HEK293 (cell line): Measurements from ENCODE around the gene BORCS6.

ENCODE experiments used
- CTCF ChIA-PET: fragments of 350-600 bp; formaldehyde crosslinking; extraction: SDS; loops from one replicate; lab custom pipeline; 2021; ENCODE audit warnings: antibody characterized with exemption; lab: Yijun Ruan, JAX
- POLR2A ChIA-PET: fragments of 300-600 bp; formaldehyde crosslinking; extraction: SDS; loops from one replicate; lab custom pipeline; 2020; ENCODE audit warnings: antibody characterized with exemption, inconsistent platforms; lab: Yijun Ruan, JAX
- H3K27ac ChIP-seq: fragments of 200-500 bp; sonication (Bioruptor generic); 2 replicates; pipeline ENCODE4 v1.5.1; 2014; ENCODE audit warnings: low read depth, low read length, control low read depth, inconsistent platforms; ENCODE audit errors: extremely low read depth
- H3K36me3 ChIP-seq, 2 experiments: fragments of 200-500 bp in 1 of 2; sonication (Bioruptor generic) in 1 of 2; 1 replicate in 1 of 2; 2 replicates in 1 of 2; pipeline ENCODE4 v1.5.1; 2014 to 2017; ENCODE audit warnings: inconsistent platforms in 2 of 2, low read length in 2 of 2; ENCODE audit not compliant: control insufficient read depth in 2 of 2, insufficient read depth in 1 of 2
- H3K4me1 ChIP-seq: fragments of 200-500 bp; sonication (Bioruptor generic); 2 replicates; pipeline ENCODE4 v1.5.1; 2014; ENCODE audit warnings: mild to moderate bottlenecking, low read length, inconsistent platforms; ENCODE audit not compliant: control insufficient read depth, insufficient read depth
- H3K4me3 ChIP-seq: 2 replicates; pipeline ENCODE4 v1.5.1; 2011; ENCODE audit warnings: low read depth, mild to moderate bottlenecking, control low read depth, low read length, moderate library complexity
- H3K9me3 ChIP-seq: fragments of 200-500 bp; sonication (Bioruptor generic); 2 replicates; pipeline ENCODE4 v1.5.1; 2014; ENCODE audit warnings: low read depth, low read length, inconsistent platforms; ENCODE audit not compliant: control insufficient read depth, insufficient read depth
- GLIS1 ChIP-seq: fragments of 450-650 bp; formaldehyde crosslinking; IDR thresholded peaks from 2 replicates; pipeline ENCODE4 v1.5.1; 2016; ENCODE audit warnings: missing biosample characterization, missing genetic modification characterization
- GLIS2 ChIP-seq: fragments of 450-650 bp; formaldehyde crosslinking; IDR thresholded peaks from 2 replicates; pipeline ENCODE4 v1.5.1; 2016; ENCODE audit warnings: missing biosample characterization, missing genetic modification characterization
- HOXD13 ChIP-seq: sonication (generic); formaldehyde crosslinking; IDR thresholded peaks from 2 replicates; pipeline ENCODE4 v1.8.0; 2022; ENCODE audit warnings: missing genetic modification reagents, borderline replicate concordance
- KLF9 ChIP-seq: fragments of 450-650 bp; formaldehyde crosslinking; IDR thresholded peaks from 2 replicates; pipeline ENCODE4 v1.5.1; 2016; ENCODE audit warnings: missing biosample characterization, missing genetic modification characterization, low read depth
- SP3 ChIP-seq: fragments of 450-650 bp; formaldehyde crosslinking; IDR thresholded peaks from 2 replicates; pipeline ENCODE4 v1.5.1; 2016; ENCODE audit warnings: missing biosample characterization, missing genetic modification characterization
- ZBTB20 ChIP-seq: fragments of 450-650 bp; formaldehyde crosslinking; IDR thresholded peaks from 2 replicates; pipeline ENCODE4 v1.5.1; 2016; ENCODE audit warnings: missing biosample characterization, missing genetic modification characterization
- ZBTB48 ChIP-seq: fragments of 450-650 bp; formaldehyde crosslinking; IDR thresholded peaks from 2 replicates; pipeline ENCODE4 v1.5.1; 2016; ENCODE audit warnings: missing biosample characterization, missing genetic modification characterization
- ZBTB7A ChIP-seq: fragments of 450-650 bp; formaldehyde crosslinking; IDR thresholded peaks from 2 replicates; pipeline ENCODE4 v1.5.1; 2016; ENCODE audit warnings: low read depth, missing biosample characterization, missing genetic modification characterization
- ZNF146 ChIP-seq: fragments of 450-650 bp; formaldehyde crosslinking; IDR thresholded peaks from 2 replicates; pipeline ENCODE4 v1.5.1; 2016; ENCODE audit warnings: missing biosample characterization, missing genetic modification characterization
- ZNF202 ChIP-seq: fragments of 450-650 bp; formaldehyde crosslinking; IDR thresholded peaks from 2 replicates; pipeline ENCODE4 v1.5.1; 2016; ENCODE audit warnings: missing biosample characterization, missing genetic modification characterization, borderline replicate concordance
- ZNF23 ChIP-seq: fragments of 450-650 bp; formaldehyde crosslinking; IDR thresholded peaks from 2 replicates; pipeline ENCODE4 v1.5.1; 2016; ENCODE audit warnings: missing biosample characterization, missing genetic modification characterization, borderline replicate concordance
- ZNF26 ChIP-seq: fragments of 450-650 bp; formaldehyde crosslinking; IDR thresholded peaks from 2 replicates; pipeline ENCODE4 v1.5.1; 2016; ENCODE audit warnings: missing biosample characterization, missing genetic modification characterization
- ZNF391 ChIP-seq: fragments of 450-650 bp; formaldehyde crosslinking; IDR thresholded peaks from 2 replicates; pipeline ENCODE4 v1.5.1; 2016; ENCODE audit warnings: low read depth, missing biosample characterization, missing genetic modification characterization, borderline replicate concordance
- ZNF394 ChIP-seq: fragments of 450-650 bp; formaldehyde crosslinking; IDR thresholded peaks from 2 replicates; pipeline ENCODE4 v1.5.1; 2016; ENCODE audit warnings: missing biosample characterization, missing genetic modification characterization, mild to moderate bottlenecking, moderate library complexity, borderline replicate concordance
- ZNF433 ChIP-seq: fragments of 450-650 bp; formaldehyde crosslinking; IDR thresholded peaks from 2 replicates; pipeline ENCODE4 v1.5.1; 2016; ENCODE audit warnings: missing biosample characterization, missing genetic modification characterization, low read depth
- ZNF558 ChIP-seq: fragments of 450-650 bp; formaldehyde crosslinking; IDR thresholded peaks from 2 replicates; pipeline ENCODE4 v1.5.1; 2016; ENCODE audit warnings: missing biosample characterization, missing genetic modification characterization
- ZNF561 ChIP-seq: fragments of 450-650 bp; IDR thresholded peaks from 2 replicates; pipeline ENCODE4 v1.5.1; 2018; ENCODE audit warnings: missing biosample characterization, missing genetic modification characterization, borderline replicate concordance
- ZNF571 ChIP-seq: fragments of 450-650 bp; formaldehyde crosslinking; IDR thresholded peaks from 2 replicates; pipeline ENCODE4 v1.5.0; 2017; ENCODE audit warnings: missing biosample characterization, missing genetic modification characterization
- ZNF670 ChIP-seq: fragments of 450-650 bp; formaldehyde crosslinking; IDR thresholded peaks from 2 replicates; pipeline ENCODE4 v1.5.1; 2016; ENCODE audit warnings: missing biosample characterization, missing genetic modification characterization, low read depth
- ZNF692 ChIP-seq: fragments of 450-650 bp; formaldehyde crosslinking; IDR thresholded peaks from 2 replicates; pipeline ENCODE4 v1.5.1; 2016; ENCODE audit warnings: missing biosample characterization, missing genetic modification characterization
- ZSCAN16 ChIP-seq: fragments of 450-650 bp; formaldehyde crosslinking; IDR thresholded peaks from 2 replicates; pipeline ENCODE4 v1.5.1; 2016; ENCODE audit warnings: missing biosample characterization, missing genetic modification characterization
- ZSCAN23 ChIP-seq: fragments of 450-650 bp; formaldehyde crosslinking; IDR thresholded peaks from 2 replicates; pipeline ENCODE4 v1.5.1; 2016; ENCODE audit warnings: missing biosample characterization, missing genetic modification characterization
- TF ChIP-seq, protein P1 (sequence below): fragments of 450-650 bp; formaldehyde crosslinking; IDR thresholded peaks from 2 replicates; pipeline ENCODE4 v1.5.1; 2016; ENCODE audit warnings: missing biosample characterization, missing genetic modification characterization
- TF ChIP-seq, protein P2 (sequence below): fragments of 450-650 bp; formaldehyde crosslinking; IDR thresholded peaks from 2 replicates; pipeline ENCODE4 v1.5.1; 2017; ENCODE audit warnings: missing biosample characterization, missing genetic modification characterization
- TF ChIP-seq, protein P3 (sequence below): fragments of 450-650 bp; formaldehyde crosslinking; IDR thresholded peaks from 2 replicates; pipeline ENCODE4 v1.5.1; 2016; ENCODE audit warnings: missing biosample characterization, missing genetic modification characterization
- TF ChIP-seq, protein P4 (sequence below): fragments of 450-650 bp; formaldehyde crosslinking; IDR thresholded peaks from 2 replicates; pipeline ENCODE4 v1.5.1; 2016; ENCODE audit warnings: missing biosample characterization, missing genetic modification characterization, borderline replicate concordance

BORCS6 gene

GRCh38 chr17:8156246-8156992 is 33.6 kb downstream of the BORCS6 start (continued):
- TF ChIP-seq, protein P1, sequence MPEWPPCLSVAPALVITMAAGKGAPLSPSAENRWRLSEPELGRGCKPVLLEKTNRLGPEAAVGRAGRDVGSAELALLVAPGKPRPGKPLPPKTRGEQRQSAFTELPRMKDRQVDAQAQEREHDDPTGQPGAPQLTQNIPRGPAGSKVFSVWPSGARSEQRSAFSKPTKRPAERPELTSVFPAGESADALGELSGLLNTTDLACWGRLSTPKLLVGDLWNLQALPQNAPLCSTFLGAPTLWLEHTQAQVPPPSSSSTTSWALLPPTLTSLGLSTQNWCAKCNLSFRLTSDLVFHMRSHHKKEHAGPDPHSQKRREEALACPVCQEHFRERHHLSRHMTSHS (tag by site-specific recombination) = no peak
- TF ChIP-seq KLF9 (tag by site-specific recombination) (peak; percentile 99), HOXD13 (CRISPR knock-in tag) (no peak), ZNF670 (tag by site-specific recombination) (no peak), SP3 (tag by site-specific recombination) (peak; percentile 96), ZNF23 (tag by site-specific recombination) (no peak), ZSCAN16 (tag by site-specific recombination) (no peak), ZNF26 (no peak), ZNF571 (tag by site-specific recombination) (no peak)
- TF ChIP-seq, protein P2, sequence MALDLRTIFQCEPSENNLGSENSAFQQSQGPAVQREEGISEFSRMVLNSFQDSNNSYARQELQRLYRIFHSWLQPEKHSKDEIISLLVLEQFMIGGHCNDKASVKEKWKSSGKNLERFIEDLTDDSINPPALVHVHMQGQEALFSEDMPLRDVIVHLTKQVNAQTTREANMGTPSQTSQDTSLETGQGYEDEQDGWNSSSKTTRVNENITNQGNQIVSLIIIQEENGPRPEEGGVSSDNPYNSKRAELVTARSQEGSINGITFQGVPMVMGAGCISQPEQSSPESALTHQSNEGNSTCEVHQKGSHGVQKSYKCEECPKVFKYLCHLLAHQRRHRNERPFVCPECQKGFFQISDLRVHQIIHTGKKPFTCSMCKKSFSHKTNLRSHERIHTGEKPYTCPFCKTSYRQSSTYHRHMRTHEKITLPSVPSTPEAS = no peak

DNA sequence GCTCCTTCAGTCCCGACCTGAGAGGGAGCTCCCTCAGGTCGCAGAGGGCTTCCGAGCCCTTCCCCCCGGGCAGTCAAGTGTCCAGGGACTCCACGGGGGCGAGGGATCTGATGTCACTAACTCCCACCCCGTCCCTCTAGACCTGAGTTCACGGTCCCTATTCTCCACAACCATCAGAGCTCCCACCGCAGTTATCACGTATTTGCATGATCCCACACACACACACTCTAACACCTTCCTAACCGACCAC is 34.1 kb downstream of the BORCS6 start:
- CTCF ChIA-PET = interaction anchor here (0.6 to 7.3 kb wide), 9 partner anchors 11 to 37 kb away, joined by 3 to 91 read pairs (median 5); partner anchors contain the start of gene ALOXE3
- TF ChIP-seq ZNF558 (tag by site-specific recombination) (no peak), ZNF394 (tag by site-specific recombination) (no peak), ZNF391 (tag by site-specific recombination) (peak; percentile 65), GLIS1 (tag by site-specific recombination) (no peak), ZBTB7A (tag by site-specific recombination) (0 out of 2 replicates have a peak, but pooled peaks have one; percentile 30), GLIS2 (tag by site-specific recombination) (no peak), ZSCAN23 (tag by site-specific recombination) (0 out of 2 replicates have a peak, but pooled peaks have one; percentile 42), ZNF692 (tag by site-specific recombination) (0 out of 2 replicates have a peak, but pooled peaks have one; percentile 33), ZNF202 (tag by site-specific recombination) (no peak), ZNF146 (tag by site-specific recombination) (0 out of 2 replicates have a peak, but pooled peaks have one; percentile 21), ZBTB20 (tag by site-specific recombination) (peak; percentile 13; the same call in 1 of the 2 replicates), ZNF433 (tag by site-specific recombination) (no peak), ZBTB48 (peak; percentile 92), ZNF561 (tag by site-specific recombination) (no peak)
- TF ChIP-seq, protein P3, sequence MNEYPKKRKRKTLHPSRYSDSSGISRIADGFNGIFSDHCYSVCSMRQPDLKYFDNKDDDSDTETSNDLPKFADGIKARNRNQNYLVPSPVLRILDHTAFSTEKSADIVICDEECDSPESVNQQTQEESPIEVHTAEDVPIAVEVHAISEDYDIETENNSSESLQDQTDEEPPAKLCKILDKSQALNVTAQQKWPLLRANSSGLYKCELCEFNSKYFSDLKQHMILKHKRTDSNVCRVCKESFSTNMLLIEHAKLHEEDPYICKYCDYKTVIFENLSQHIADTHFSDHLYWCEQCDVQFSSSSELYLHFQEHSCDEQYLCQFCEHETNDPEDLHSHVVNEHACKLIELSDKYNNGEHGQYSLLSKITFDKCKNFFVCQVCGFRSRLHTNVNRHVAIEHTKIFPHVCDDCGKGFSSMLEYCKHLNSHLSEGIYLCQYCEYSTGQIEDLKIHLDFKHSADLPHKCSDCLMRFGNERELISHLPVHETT (tag by site-specific recombination) = peak; percentile 81; the same call in 1 of the 2 replicates
- TF ChIP-seq, protein P4, sequence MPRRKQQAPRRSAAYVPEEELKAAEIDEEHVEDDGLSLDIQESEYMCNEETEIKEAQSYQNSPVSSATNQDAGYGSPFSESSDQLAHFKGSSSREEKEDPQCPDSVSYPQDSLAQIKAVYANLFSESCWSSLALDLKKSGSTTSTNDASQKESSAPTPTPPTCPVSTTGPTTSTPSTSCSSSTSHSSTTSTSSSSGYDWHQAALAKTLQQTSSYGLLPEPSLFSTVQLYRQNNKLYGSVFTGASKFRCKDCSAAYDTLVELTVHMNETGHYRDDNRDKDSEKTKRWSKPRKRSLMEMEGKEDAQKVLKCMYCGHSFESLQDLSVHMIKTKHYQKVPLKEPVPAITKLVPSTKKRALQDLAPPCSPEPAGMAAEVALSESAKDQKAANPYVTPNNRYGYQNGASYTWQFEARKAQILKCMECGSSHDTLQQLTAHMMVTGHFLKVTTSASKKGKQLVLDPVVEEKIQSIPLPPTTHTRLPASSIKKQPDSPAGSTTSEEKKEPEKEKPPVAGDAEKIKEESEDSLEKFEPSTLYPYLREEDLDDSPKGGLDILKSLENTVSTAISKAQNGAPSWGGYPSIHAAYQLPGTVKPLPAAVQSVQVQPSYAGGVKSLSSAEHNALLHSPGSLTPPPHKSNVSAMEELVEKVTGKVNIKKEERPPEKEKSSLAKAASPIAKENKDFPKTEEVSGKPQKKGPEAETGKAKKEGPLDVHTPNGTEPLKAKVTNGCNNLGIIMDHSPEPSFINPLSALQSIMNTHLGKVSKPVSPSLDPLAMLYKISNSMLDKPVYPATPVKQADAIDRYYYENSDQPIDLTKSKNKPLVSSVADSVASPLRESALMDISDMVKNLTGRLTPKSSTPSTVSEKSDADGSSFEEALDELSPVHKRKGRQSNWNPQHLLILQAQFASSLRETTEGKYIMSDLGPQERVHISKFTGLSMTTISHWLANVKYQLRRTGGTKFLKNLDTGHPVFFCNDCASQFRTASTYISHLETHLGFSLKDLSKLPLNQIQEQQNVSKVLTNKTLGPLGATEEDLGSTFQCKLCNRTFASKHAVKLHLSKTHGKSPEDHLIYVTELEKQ (tag by site-specific recombination) = peak; percentile 63; the same call in 1 of the 2 replicates

More for the DNA sequence above, 34.1 kb downstream of the BORCS6 start:
- POLR2A ChIA-PET = interaction anchor here (0.8 to 4.6 kb wide), 10 partner anchors 8 to 66 kb away, joined by 3 to 34 read pairs (median 12); partner anchors contain the start of genes ALOXE3, AURKB, BORCS6 and TMEM107
- peaks cover 15 to 23% of the 10 kb centered on the region in 2 experiments; a peak in 2 of 3 replicates for H3K36me3 ChIP-seq
- peak overlapping the region; percentile 62 for H3K27ac ChIP-seq
- H3K9me3 ChIP-seq = no peaks in the 10 kb centered on the region
- peaks cover 29% of the 10 kb centered on the region for H3K4me1 ChIP-seq
- H3K4me3 ChIP-seq = peak overlapping the region; percentile 45
